GM21576 (cell line): ENCODE data around the gene SLAMF7.

Source experiments
- ATAC-seq: cut with Tn5 transposase; IDR thresholded peaks from one replicate; pipeline ENCODE4 v1.9.1; 2021; ENCODE audit warnings: mild to moderate bottlenecking, moderate library complexity; ENCODE audit not compliant: unreplicated experiment

The SLAMF7 gene

DNA sequence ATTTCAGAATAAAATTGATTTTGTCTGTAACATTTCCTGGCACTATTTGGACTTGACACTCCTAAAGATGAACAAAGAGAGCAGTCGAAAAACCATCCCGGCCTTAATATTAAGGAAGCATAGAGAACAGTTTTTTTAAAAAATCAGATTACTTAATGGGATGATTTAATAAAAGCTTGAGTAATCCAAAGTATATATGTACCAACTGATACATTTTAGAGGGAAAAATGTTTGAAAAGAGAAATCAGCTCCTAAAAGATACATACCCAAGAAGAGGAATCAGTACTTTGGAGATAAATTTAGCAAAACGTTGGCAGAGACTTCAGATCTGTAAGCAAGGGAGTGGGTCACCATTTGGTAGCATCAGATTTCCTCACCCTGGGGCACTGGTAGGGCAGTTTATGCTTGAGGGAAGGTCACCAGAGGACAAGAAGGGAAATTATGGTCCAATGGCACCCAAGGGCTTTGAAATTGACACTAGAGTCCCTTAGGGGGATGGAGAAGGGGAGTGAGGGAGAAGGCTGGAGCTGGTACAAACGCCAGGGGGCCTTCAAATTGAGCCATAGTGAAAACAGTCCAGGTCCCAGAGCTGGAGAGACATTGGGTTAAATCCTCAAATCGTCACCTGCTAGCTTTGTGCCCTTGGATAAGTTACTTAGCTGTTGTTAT, 5.9 kb downstream of the SLAMF7 start:
- ATAC-seq: no peak

DNA sequence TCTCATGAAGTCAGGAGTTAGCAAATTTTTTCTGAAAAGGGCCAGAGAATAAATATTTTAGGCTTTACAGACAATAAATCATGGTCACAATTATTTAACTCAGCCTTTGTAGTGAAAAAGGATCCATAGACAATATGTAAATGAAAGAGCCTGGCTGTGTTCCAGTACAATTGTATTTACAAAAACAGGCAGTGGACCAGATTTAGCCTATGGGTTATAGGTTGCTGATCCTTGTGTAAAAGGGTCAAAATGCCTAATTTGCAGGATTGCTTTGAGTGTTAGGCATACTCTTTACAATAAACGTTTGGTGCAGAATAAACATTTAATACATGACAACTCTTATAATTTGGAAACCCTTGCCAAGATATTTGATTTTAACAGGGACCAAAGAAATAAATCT, 6.5 kb downstream of the SLAMF7 start:
- ATAC-seq: no peak

DNA sequence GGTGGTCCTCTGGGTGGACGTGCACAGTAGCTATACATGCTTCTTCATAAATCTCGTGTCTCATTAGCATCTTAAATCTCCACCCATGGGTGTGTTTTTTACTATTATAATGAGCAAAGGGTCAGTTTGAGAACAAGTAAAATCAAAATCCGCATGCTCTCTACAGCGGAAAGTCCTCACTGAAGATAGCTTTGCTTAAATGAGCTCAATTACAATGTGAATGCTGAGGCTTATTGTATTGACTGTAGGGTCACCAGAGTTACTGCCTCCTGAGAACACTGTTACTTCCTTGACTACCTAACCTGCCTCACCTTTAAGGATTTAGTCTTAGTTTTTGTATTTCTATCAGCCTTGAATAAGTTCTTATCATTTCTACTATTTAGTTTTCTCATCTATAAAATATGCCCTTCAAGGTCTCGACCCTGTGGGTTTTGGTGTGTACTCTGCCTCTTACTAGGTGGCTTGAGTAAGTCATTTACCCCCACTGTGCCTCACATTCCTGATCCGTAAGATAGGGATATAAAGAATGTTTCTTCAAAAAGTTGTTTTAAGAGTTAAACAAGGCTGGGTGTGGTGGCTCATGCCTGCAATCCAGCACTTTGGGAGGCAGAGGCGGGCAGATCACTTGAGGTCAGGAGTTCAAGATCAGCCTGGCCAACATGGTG, 7.9 kb downstream of the SLAMF7 start:
- no peak for ATAC-seq

DNA sequence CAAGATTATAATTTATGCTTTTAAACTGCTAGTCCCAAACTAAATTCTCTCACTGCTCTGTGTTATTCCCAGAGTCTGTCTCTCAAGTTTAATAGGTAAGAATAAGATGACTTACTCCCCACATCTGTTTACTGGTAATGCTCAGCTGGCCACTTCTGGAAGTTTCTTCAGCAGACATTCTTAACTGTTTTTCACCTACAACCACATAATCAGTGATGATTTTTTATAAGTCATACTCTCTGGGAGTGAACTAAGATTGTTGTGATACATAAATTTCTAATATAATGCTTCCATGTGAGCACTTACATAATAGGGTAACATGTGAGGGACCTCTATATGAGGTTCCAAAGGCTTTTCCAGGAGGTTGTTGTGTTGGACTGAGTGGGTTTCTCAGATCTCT, 8.7 kb downstream of the SLAMF7 start:
- ATAC-seq: no peak

DNA sequence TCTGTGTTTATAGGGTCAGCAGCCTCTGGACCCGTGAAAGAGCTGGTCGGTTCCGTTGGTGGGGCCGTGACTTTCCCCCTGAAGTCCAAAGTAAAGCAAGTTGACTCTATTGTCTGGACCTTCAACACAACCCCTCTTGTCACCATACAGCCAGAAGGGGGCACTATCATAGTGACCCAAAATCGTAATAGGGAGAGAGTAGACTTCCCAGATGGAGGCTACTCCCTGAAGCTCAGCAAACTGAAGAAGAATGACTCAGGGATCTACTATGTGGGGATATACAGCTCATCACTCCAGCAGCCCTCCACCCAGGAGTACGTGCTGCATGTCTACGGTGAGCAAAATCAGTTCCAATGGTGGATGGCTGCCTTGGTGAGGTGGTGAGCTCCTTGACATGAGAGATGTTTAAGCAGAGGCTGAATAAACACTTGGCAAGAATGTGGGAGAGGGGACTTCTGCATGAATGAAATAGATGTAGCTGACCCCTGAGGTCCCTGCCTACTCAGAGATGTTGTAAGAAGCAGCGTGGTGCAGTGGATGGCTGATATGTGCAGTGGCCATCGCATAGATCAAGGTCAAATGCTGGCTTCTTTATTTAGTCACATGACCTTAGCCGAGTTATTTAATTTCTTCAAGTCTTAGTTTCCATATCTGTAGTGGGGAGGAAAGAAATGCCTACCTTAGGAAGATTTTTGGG, 9.3 kb downstream of the SLAMF7 start:
- ATAC-seq: no peak

DNA sequence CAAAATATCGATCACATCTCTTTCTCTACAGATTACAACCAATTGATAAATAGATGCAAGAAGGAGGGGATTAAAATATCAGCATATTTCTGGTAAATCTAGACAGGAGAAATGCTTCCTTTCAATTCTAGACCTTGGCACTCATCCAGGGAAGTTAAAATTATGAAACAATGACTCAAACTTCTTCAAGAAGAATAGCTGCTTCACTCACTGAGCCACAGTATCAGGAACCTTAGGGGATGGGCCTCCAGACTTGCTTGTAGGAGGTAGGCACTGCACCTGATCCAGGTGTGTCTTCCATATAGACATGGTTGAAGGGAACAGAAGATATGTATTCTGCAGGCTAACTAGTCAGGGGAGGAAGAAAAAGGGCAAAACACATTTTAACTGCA, 9.8 kb downstream of the SLAMF7 start:
- no peak for ATAC-seq

DNA sequence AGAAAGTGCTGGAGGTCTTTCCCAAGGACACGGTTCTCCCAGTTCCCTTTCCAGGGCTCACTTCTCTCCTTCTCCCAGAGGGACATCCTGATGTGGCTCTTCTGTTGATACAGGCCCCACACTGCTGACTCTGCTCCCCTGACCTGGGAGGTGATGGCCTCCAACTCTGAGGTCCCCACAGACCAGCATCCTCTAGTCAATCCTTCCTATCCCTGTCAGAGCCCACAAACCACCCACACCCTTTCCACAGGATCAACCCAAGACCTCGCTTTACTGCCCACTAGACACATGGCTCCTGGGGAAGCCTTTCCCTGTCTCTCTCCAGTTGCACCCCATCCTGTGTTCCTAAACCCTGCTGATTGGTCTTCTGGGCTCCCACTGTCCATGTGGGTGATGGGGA, 11.6 kb downstream of the SLAMF7 start:
- no peak for ATAC-seq

DNA sequence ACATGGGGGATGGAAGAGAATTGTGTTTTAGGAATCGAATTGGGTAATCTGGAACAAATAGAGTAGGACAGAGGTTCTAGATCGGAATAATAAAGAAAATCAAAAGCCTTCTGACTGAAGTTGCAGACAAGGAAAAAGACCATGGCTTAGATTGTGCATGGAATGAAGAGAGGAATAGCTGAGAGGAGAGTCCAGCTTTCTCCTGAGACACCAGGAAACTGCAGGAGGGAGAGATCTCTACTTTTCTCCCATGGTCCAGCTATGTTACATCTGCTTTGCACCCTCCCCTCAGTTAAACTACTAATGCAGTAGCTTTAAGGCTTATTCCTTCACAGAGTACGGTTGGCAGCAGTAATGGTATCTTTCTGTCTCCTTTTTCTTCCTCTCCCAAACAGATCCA, 13.4 kb downstream of the SLAMF7 start:
- no peak for ATAC-seq

DNA sequence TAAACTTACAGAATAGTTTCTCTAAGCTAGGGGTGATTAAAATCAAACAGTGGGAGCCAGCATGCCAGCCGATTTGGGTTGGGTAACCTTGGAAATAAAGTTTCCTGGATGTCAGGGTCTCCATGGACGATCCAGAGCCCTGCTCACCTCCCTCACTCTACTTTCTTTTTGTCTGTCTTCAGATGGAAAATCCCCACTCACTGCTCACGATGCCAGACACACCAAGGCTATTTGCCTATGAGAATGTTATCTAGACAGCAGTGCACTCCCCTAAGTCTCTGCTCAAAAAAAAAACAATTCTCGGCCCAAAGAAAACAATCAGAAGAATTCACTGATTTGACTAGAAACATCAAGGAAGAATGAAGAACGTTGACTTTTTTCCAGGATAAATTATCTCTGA, 13.9 kb downstream of the SLAMF7 start:
- ATAC-seq: no peak

DNA sequence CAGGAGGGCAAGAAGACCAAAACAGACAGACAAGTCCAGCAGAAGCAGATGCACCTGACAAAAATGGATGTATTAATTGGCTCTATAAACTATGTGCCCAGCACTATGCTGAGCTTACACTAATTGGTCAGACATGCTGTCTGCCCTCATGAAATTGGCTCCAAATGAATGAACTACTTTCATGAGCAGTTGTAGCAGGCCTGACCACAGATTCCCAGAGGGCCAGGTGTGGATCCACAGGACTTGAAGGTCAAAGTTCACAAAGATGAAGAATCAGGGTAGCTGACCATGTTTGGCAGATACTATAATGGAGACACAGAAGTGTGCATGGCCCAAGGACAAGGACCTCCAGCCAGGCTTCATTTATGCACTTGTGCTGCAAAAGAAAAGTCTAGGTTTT, 14.5 kb downstream of the SLAMF7 start:
- no peak for ATAC-seq

DNA sequence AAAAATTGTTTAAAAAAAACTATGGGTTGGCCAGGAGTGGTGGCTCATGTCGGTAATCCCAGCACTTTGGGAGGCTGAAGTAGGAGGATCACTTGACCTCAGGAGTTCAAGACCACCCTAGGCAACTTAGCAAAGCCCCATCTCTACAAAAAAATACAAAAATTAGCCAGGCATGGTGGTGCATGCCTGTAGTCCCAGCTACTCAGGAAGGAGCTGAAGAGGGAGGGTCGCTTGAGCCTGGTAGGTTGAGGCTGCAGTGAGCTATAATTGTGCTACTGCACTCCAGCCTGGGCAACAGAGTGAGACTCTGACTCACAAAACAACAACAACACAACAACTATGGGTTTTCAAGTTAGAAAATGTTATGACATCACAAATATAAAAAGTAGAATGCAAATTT, 16.4 kb downstream of the SLAMF7 start:
- ATAC-seq: no peak

DNA sequence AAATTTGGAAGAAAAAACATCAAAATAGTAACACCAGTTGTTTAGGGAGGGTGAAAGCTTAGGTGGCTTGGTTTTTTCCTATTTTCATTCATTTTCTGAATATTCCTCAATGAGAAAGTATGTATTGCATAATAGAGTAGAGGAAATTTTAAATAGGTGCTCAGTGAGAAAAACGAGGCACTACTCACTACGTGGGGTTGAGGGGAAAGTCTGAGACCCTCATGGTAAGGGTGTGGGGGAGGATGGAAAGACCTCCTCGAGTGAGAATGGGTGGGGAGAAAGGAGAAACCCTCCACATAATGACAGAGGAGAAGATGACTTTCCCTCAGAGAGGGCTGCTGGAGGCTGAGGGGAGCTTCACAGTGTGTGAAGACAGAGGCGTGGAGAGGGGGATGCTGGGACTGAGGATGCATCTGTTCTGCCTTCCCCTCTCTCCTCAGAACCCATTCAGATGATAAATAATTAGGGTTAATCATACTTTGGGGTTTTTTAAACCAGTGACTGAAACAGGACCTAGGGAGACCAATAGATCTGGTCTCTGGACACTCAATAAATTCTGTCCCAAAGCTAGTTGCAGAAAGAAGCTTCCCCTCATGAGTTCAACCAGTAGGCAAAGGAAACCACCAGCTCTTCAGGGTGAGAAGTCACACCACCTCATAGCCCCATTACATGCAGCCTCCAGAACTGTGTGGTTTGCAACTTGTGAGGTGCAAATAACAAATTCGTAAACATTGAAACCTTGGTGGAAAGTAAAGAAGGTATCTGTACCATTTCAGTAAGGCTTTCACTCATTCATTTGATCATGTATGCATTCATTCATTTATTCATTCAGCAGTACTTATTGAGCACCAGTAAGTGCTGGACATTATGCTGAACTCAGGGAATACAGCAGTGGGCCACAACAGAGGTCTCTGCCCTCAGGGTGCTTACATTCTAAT, 17.1 kb downstream of the SLAMF7 start:
- ATAC-seq: no peak

DNA sequence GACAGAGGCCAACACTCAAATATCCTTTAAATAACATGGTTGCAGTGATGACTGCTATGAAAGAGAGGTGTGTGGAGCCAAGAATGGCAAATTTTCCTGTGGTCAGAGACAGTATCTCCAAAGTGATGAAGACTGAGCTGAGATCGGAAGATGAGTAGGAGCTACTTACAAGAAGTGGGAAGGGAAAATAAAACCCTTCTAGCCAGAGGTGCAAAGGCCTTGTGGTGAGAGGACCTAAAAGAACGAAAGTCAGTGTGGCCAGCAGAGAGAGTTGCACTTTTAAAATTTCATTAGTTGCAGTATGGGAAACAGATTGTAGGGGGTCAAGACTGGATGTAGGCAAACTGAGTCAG, 17.8 kb downstream of the SLAMF7 start:
- ATAC-seq: no peak

DNA sequence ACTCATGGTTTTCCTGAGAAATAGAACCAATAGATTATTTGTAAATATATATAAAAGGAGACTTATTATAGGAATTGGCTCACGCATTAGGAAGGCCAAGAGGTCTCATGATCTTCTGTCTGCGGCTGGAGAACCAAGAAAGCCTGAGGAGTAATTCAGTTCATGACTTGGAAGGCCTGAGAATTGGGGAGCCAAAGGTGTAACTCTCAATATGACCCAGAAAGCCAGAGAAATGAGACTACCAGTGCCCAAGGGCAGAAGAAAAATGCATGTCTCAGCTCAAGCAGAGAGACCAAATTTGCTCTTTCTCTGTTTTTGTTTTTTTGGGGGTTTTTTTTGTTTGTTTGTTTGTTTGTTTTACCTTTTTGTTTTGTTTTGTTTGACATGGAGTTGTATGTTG, 19.5 kb downstream of the SLAMF7 start:
- ATAC-seq: no peak

DNA sequence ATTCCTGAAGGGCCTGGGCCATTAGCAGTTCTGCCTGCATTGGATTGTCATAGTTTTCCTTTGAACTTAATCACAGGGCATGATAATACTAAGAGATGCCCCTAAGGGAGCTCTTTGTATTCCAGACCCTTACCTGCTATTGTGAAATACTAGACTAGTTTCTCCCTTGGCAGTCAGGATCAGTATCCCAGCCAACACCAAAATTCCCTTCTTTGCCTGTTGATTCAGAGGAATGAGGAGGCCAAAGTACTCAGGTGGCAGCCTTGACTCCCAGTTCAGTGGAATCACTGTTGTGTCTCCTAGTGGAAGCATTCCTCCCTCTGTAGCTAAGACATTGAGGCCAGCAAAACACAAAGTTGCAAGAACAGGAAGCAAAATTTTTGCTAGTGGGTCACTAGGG, 20.7 kb downstream of the SLAMF7 start:
- no peak for ATAC-seq

DNA sequence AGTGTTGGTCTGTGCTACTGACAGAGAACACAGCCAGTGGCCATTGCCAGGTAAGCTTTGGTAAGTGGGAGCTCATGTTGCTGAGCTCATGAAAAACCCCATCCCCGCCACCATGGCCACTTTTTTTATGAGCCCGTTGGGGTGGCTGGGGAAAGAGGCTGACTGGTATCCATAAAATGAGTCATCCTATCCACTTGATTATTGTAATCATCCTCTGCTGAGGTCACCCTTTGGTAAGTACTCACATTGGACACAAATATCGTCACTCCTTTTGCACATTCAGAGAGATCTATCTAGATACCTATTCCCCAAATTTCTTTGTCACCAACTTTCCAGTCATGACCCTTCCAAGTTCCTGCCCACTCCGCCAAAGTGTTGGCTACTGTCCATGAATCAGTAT, 22.0 kb downstream of the SLAMF7 start:
- ATAC-seq: no peak

DNA sequence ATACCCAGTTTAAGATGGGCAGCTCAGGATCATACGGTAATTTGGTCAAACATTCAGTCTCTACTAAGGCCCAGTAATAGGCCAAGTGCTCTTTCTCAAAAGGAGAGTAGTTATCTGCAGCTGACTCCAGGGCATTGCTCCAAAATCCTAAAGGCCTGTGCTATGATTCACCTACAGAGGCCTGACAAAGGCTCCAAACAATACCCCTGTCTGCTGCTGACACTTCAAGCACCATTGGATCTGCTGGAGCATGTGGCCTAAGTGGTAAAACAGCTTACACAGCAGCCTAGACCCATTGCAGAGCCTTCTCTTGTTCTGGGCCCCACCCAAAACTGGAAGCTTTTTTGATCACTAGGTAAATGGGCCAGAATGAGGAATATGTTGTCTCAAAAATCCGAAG, 22.8 kb downstream of the SLAMF7 start:
- ATAC-seq: no peak

DNA sequence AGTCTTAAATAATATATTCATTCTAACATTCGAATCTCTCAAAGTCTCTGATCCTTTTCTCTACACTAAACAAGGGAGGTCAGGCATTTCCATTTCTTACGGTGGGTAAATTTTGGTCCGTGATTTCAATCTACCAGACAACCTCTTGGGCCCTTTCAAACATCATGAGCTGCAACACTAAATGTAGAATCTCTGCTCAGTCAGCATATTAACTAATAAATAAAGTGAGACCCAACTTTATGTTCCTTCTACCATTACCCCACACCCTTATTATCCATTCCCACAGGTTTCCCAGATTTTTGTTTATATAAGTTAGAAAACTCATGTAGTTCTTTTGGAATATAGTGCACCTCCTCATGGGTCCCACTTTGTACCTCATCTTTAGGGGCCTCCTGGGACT, 24.9 kb downstream of the SLAMF7 start:
- ATAC-seq: no peak

DNA sequence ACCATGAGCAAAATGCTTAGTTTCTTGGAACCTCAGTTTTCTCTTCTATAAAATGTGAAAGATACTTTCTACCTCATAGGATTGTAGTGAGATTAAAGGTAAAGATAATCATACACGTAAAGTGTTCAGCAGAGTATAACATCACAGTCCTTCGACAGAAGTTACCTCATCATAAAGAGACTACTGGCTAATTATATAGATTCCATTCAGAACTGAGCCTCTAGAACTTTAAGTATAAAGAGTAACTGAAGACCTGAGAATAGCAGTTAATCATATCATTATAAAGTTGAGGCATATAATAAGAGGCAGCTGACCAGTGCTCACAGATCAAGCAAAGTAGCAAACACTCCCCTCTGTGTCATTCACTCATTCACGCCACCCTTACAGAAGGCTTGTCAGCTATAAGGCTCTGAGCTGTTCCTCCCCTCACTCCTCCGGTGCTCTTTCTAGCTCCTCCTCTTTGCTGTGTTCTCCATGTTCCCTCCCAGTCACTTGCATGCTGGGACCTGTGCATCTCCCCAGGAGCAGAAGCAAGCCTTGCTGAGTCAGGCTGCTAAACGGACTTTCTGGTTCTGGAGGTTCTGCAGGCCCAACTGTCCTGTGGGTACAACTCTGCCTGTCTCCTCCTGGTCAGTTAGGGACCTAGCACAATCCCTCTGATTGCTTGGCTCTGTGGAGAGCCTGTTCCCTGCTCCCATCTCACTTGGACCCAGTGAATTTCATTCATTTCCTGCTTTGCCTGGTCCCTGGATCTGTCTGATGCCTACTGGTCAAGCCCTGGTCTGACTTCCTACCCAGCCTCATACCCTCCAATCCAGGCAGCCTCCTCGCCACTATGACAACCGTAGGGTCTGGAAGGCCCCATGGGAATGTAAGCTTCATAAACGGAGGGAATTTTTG, 28.6 kb downstream of the SLAMF7 start:
- ATAC-seq: peak; percentile 69

DNA sequence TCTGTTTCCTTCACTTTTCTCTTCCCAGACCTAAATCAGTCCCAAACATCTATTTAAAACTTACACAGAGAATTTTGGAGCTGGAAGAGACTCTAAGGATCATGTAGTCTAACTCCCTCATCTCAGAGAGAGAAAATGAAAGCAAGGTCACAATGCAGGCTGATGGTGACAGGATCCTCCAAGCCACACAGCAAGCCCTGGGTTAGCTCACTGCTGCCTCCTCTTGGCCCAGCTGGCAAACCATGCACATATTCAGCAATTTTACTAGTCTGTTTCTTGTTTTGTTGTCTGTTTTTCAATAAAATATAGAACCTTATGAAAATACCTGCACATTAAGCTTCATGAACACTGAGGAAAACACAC, 29.2 kb downstream of the SLAMF7 start:
- peak; percentile 65 for ATAC-seq
